Amniotic epithelial cell (primary cell): ENCODE measurements around the gene KIF24.
"Not testable (repeated sequence)": the region's sequence is repeated elsewhere in the genome, so short reads cannot be mapped to it uniquely, and the experiment has no call there.

Experiments used
- DNase-seq: peaks from one replicate; pipeline ENCODE4 v3.0.0-alpha.2; 2010; ENCODE audit warnings: low read depth

The KIF24 gene

GRCh38 chr9:34328500-34328986, 525 bp downstream of the KIF24 start:
- DNase-seq = peak; percentile 35

GRCh38 chr9:34326690-34327089, 2.4 kb downstream of the KIF24 start:
- DNase-seq = no peak

DNA sequence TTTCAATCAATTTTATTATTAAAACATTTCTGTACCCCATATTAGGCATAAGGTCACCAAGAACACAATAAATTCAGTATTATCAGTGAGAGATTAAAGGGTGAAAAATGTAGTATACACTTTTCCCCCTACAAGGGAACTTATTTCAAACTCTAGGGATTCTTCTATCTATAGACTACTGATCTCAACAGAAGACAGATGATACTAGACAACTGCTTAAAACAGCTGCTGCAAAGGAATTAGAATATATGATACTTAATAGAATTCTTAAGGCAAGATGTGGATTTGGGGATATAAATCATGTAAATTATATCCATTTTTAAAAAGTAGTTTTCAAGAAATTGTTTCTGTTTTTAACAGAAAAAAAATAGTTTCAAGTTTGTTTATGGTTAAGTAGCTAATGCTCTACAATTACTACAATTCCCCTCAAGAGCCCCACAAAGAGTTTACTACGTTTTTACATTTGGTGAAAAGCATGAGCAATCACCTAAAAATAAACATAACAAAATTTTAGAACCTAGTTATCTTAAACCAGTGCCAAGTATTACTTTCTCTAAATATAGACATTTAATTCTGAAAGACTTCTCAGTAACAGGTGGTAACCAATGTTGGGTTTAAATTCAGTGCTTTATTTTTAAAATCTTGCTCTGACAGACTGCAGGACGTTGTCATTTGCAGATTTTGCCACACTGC, 6.0 kb downstream of the KIF24 start:
- DNase-seq = no peak

DNA sequence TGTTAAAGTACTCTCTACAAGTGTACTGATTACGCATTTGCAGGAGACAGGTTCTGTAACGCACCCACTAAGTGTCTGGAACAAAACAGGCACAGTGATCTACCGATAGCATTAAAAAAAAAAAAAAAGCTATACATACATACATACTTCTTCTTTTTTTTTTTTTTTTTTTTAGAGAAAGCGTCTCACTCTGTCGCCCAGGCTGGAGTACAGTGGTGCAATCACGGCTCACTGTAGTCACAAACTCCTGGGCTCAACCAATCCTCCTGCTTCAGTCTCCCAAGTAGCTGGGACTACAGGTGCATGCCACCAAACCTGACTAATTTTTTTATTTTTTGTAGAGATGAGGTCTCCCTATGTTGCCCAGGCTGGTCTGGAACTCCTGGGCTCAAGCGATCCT, 7.6 kb downstream of the KIF24 start:
- DNase-seq = no peak

DNA sequence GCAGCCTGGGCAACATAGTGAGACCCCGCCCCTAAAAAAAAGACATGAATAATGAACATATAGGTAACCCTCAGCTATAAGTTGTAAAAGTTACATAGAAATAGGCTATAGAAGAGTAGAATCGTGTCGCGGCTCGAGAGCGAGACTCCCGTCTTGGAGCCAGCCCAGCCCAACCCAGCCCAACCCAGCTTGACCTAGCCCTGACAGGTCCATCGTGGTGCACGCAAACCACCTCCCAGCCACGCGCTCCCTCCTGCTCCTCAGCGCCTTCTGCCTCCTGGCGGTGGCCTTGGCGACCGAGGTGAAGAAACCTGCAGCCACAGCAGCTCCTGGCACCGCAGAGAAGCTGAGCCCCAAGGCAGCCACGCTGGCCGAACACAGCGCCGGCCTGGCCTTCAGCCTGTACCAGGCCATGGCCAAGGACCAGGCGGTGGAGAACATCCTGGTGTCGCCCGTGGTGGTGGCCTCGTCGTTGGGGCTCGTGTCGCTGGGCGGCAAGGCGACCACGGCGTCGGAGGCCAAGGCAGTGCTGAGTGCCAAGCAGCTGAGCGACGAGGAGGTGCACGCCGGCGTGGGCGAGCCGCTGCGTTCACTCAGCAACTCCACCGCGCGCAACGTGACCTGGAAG, 10.8 kb downstream of the KIF24 start:
- DNase-seq = no peak

DNA sequence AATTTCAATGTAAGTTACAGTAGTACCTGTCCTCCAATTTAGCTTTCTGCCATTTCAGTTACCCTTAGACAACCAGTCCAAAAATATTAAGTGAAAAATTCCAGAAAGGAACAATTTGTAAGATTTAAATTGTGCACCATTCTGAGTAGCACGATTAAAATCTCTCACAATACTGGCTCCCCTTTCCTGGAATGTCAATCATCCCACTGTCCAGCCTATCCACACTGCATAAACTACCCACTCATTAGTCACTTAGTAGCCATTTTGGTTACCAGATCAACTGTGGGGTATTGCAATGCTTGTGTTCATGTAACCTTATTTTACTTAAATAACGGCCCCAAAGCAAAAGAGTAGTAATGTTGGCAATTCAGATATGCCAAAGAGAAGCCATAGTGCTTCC, 11.6 kb downstream of the KIF24 start:
- no peak for DNase-seq

GRCh38 chr9:34311499-34312185, 17.4 kb downstream of the KIF24 start:
- no peak for DNase-seq

GRCh38 chr9:34310215-34310614, 18.9 kb downstream of the KIF24 start:
- DNase-seq = peak; percentile 9

DNA sequence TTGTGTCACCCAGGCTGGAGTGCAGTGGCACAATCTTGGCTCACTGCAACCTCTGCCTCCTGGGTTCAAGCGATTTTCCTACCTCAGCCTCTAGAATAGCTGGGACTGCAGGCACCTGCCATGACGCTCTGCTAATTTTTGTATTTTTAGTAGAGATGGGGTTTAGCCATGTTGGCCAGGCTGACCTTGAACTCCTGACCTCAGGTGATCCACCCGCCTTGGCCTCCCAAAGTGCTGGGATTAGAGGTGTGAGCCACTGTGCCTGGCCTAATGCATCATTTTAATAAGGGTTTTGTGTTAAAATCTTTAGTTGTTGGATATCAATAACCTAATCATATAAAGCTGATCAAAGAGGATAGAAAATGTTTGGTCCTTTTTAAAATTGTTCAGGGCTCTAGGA, 20.8 kb downstream of the KIF24 start:
- DNase-seq = not testable (repeated sequence)

DNA sequence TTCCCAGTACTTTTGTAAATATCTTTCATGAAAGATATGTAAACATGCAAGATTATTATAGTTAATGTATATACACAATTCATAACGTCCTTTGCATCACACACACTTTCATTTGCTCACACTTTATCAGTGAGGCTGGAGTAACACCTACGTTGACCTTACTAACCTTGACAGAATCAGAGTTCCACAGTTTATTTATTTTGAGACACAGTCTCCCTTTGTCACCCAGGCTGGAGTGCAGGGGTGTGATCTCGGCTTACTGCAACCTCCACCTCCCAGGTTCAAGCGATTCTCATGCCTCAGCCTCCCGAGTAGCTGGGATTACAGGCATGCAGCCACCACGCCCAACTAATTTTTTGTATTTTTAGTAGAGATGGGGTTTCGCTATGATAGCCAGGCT, 28.0 kb downstream of the KIF24 start:
- DNase-seq = not testable (repeated sequence)

DNA sequence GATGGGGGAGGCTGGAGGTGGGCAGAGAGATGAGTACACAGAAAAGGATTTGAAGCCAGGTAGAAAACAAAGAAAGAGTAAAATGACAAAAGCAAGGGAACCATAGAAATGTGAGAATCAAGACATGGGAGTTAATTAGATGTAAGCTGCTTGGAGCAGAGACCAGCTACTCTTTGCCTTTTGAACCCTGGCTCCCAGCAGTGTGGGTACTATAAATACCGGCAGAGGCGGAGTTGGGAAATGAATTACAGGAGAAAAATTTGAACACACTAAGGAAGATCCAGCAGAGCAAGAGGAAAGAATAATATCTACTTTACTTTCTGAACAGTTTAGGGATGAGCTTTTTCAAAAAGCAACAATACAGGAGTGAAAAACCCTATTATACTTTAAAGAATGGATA, 36.5 kb downstream of the KIF24 start:
- DNase-seq = no peak

GRCh38 chr9:34291423-34291822, 37.6 kb downstream of the KIF24 start:
- DNase-seq = no peak

- DNase-seq = no peak
These were observed 38.0 kb downstream of the KIF24 start for GRCh38 chr9:34291023-34291422.

DNA sequence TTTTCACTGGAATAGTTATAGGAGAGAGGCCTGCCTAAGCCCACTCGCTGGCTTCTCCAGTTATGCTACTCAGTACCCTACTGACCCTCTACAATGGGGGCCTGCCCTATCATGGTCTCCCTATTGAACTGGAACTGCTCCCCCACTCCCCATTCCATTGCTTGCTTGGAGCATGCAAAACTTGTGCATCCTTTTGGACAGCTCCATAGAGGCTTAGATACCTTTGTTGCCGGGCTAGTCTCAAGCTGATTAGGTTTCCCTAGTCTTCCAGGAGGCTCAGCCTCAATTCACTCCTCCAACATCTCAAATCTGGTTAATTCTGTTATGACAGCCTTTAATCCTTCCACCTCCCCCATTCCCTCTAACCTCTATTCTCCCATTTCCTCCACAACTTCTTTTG, 39.9 kb downstream of the KIF24 start:
- DNase-seq = peak; percentile 28

DNA sequence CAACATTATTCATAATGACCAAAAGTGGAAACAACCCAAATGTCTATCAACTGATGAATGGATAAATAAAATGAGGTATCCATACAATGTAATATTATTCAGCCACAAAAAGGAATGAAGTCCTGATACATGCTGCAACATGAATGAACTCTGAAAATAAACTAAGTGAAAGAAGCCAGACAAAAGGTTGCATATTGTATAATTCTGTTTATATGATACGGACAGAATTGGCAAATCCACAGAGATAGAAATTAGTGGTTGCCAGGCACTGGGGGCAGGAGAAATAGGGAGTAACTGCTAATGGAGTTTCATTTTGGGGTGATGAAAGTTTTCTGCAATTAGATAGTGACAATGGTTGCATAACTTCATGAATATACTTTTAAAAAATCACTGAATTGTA, 47.0 kb downstream of the KIF24 start:
- DNase-seq = peak; percentile 16

DNA sequence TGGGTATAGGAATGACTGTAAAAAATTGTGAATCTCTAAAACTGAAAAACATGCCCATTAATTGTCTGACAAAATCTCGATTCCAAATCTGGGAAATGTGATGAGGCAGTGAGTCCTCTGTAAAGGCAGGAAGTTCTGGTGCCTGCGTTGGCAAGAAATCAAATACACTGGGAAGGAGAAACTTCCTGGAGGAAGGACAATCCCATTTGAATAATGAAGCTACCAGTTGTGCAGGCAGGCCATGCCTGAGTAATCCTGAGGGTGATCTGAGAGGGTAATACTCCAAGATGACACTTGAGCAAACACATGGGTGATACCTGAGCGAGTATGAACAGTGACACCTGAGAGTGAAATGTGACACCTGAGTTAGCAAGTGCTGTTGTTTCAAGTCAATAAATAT, 49.7 kb downstream of the KIF24 start:
- DNase-seq = no peak
